B cell (primary cell): Measurements from ENCODE around the gene EPB41L2. TPM values are rescaled to one million over a fixed set of nuclear protein-coding genes. Genes with fewer than 3 reads are reported as not detected.

Experiments
- ATAC-seq: fragments of 200-7000 bp; cut with Tn5 transposase; one replicate; pipeline ENCODE4 v1.10.0; 2021; ENCODE audit warnings: low read depth, mild to moderate bottlenecking, moderate number of reproducible peaks, moderate library complexity
- CTCF ChIA-PET: fragments of 350-600 bp; sonication (Branson Sonifier 250); formaldehyde crosslinking; loops from one replicate; lab custom pipeline; 2021; ENCODE audit warnings: antibody characterized with exemption, inconsistent platforms; lab: Charles Lee
- POLR2A ChIA-PET: fragments of 350-600 bp; sonication (Branson Sonifier 250); formaldehyde crosslinking; loops from one replicate; lab custom pipeline; 2021; ENCODE audit warnings: antibody characterized with exemption; lab: Charles Lee
- DNase-seq: peaks from one replicate; pipeline ENCODE4 v3.0.0; 2013
- H2AFZ ChIP-seq: 2 replicates; pipeline ENCODE4 v1.6.1; 2012; ENCODE audit warnings: mild to moderate bottlenecking, low read depth, low read length; ENCODE audit not compliant: insufficient read depth, poor library complexity, severe bottlenecking
- H3K27ac ChIP-seq, 2 donors: 1 replicate in 1 of 2; 2 replicates in 1 of 2; pipeline ENCODE4 v1.5.1; 2012 to 2013; ENCODE audit warnings: low read length in 2 of 2, mild to moderate bottlenecking in 2 of 2, moderate library complexity in 1 of 2
- H3K27me3 ChIP-seq, 4 experiments: fragments of 200-600 bp in 1 of 4; sonication (generic) in 1 of 4; replicated peaks in 1 of 4; 1 replicate in 2 of 4; 2 replicates in 2 of 4; pipeline versions ENCODE4 v1.6.1 to v1.7.0; 2013 to 2016; ENCODE audit warnings: low read length in 3 of 4, mild to moderate bottlenecking in 2 of 4, mixed read lengths in 1 of 4, moderate library complexity in 1 of 4; ENCODE audit not compliant: insufficient read depth in 4 of 4, control insufficient read depth in 3 of 4; ENCODE audit errors: control extremely low read depth in 1 of 4
- H3K36me3 ChIP-seq, 2 experiments: replicated peaks in 1 of 2; 1 replicate in 1 of 2; 2 replicates in 1 of 2; pipeline versions ENCODE4 v1.6.1 to v1.7.1; 2013; ENCODE audit warnings: low read length in 1 of 2; ENCODE audit not compliant: insufficient read depth in 2 of 2, control insufficient read depth in 1 of 2; ENCODE audit errors: control extremely low read depth in 1 of 2, extremely low read depth in 1 of 2
- H3K4me1 ChIP-seq, 2 donors: fragments of 200-600 bp in 1 of 2; sonication (generic) in 1 of 2; 1 replicate in 1 of 2; 2 replicates in 1 of 2; pipeline versions ENCODE4 v1.5.1 to v1.6.1; 2013 to 2017; ENCODE audit warnings: low read length in 2 of 2; ENCODE audit not compliant: control insufficient read depth in 2 of 2, insufficient read depth in 2 of 2
- H3K4me2 ChIP-seq: replicated peaks from 2 replicates; pipeline ENCODE3; 2012; ENCODE audit warnings: mild to moderate bottlenecking, low read depth, low read length; ENCODE audit not compliant: poor library complexity, severe bottlenecking
- H3K4me3 ChIP-seq, 5 experiments: fragments of 200-600 bp in 1 of 5; sonication (generic) in 1 of 5; 1 replicate in 3 of 5; 2 replicates in 2 of 5; pipeline versions ENCODE4 v1.5.1 to v1.7.0; 2011 to 2016; ENCODE audit warnings: low read length in 4 of 5, mild to moderate bottlenecking in 4 of 5, low read depth in 2 of 5, control low read depth in 1 of 5, moderate library complexity in 1 of 5; ENCODE audit not compliant: insufficient read depth in 1 of 5; ENCODE audit errors: control extremely low read depth in 1 of 5, extremely low read depth in 1 of 5
- H3K79me2 ChIP-seq: fragments of 200-600 bp; sonication (generic); one replicate; pipeline ENCODE4 v1.6.0; 2016; ENCODE audit warnings: low read length; ENCODE audit not compliant: control insufficient read depth, insufficient read depth
- H3K9ac ChIP-seq: fragments of 200-600 bp; sonication (generic); 2 replicates; pipeline ENCODE4 v1.6.1; 2017; ENCODE audit warnings: mild to moderate bottlenecking, low read length, moderate library complexity
- H3K9me3 ChIP-seq, 3 donors: one replicate each; pipeline versions ENCODE4 v1.6.1 to v1.7.1; 2013; ENCODE audit warnings: low read length in 2 of 3; ENCODE audit not compliant: control insufficient read depth in 2 of 3, insufficient read depth in 1 of 3; ENCODE audit errors: control extremely low read depth in 1 of 3
- H4K20me1 ChIP-seq: 2 replicates; pipeline ENCODE4 v1.6.0; 2012; ENCODE audit warnings: mild to moderate bottlenecking, low read length; ENCODE audit not compliant: insufficient read depth, control insufficient read depth, poor library complexity, severe bottlenecking
- H3K27ac Mint-ChIP-seq: one replicate; pipeline ENCODE4 v1.8.0; 2021; ENCODE audit warnings: mixed read lengths
- H3K27me3 Mint-ChIP-seq: one replicate; pipeline ENCODE4 v1.8.0; 2021; ENCODE audit warnings: mixed read lengths
- H3K4me1 Mint-ChIP-seq: one replicate; pipeline ENCODE4 v1.8.0; 2021; ENCODE audit warnings: mixed read lengths
- H3K4me3 Mint-ChIP-seq: one replicate; pipeline ENCODE4 v1.8.0; 2021; ENCODE audit warnings: mixed read lengths
- H3K9me3 Mint-ChIP-seq: one replicate; pipeline ENCODE4 v1.8.0; 2022; ENCODE audit warnings: mixed read lengths; ENCODE audit not compliant: insufficient read depth
- CTCF ChIP-seq: fragments of 200-600 bp; IDR thresholded peaks from one replicate; pipeline ENCODE4 v1.8.0; 2022; ENCODE audit warnings: antibody characterized with exemption, mild to moderate bottlenecking
- EZH2 ChIP-seq: IDR thresholded peaks from 2 replicates; pipeline ENCODE4 v1.6.1; 2012; ENCODE audit warnings: borderline replicate concordance, low read depth, mild to moderate bottlenecking, moderate library complexity, low read length; ENCODE audit not compliant: insufficient read depth, poor library complexity, severe bottlenecking
- WGBS: methylation state at CpG from one replicate; pipeline ENCODE4 v1.1.5; 2013; ENCODE audit warnings: missing lambda C conversion rate; ENCODE audit not compliant: insufficient coverage; 5-methylcytosine and 5-hydroxymethylcytosine counted together
- intact Hi-C: fragments of 100-400 bp; cut with micrococcal nuclease; formaldehyde crosslinking; loops from one replicate; pipeline ENCODE4 v1.10.0; 2022
- polyA plus RNA-seq: library from polyadenylated mRNA; depleted of rRNA; stranded (reverse); fragments of >200 nt; gene quantifications from 2 replicates; pipeline ENCODE4 v1.2.3, GENCODE V29; 2012
- total RNA-seq, 2 donors: library from RNA; stranded (reverse); fragments of 120-200 nt in 1 of 2; gene quantifications; 1 replicate in 1 of 2; 2 replicates in 1 of 2; pipeline versions ENCODE4 v1.2.3 to v1.2.4, GENCODE V29; 2013 to 2022

Gene EPB41L2
- total and polyA plus RNA-seq, 2 donors (not counting 1 experiment from before 2014, with no cell fraction given), result 17.8 to 61.0 TPM

DNA sequence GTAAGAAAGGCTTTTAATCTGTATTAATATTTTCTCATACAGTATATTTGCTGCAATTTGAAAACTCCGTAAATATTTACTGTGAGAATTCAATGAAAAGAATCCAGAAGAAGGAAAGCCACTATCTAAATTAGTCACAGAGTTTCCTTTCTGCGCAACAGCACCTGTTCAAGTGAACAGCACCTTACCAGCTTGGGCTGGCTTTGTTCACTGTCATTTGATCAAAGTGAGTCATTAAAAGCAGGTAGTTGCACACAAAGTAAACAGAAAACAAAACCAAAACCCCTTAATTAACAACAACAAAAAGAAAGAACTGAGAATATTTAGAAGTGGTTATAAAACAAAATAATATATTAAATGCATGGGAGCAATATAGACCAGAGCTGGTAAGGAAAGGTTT lies 223.0 kb downstream of the EPB41L2 start:
- no peaks in the 10 kb centered on the region for H3K4me1 ChIP-seq
- no peaks in the 10 kb centered on the region for H3K9me3 ChIP-seq
- no peak overlapping the region for H3K4me2 ChIP-seq
- no peaks in the 10 kb centered on the region for H3K79me2 ChIP-seq
- no peak overlapping the region for H3K27ac ChIP-seq
- no peak overlapping the region for H3K4me3 Mint-ChIP-seq
- no peak overlapping the region for H3K4me3 ChIP-seq
- POLR2A ChIA-PET, result no interaction called here
- no peaks in the 10 kb centered on the region for H3K27me3 ChIP-seq
- H3K4me1 Mint-ChIP-seq, result no peaks in the 10 kb centered on the region
- WGBS, result no CpG with 5 or more reads among the region's 2 CpGs
- DNase-seq (no peak), ATAC-seq (no peak)
- no peak for TF ChIP-seq CTCF
- TF ChIP-seq EZH2, result no peak
- H2AFZ ChIP-seq, result no peak overlapping the region
- no peak overlapping the region for H3K27ac Mint-ChIP-seq
- H3K36me3 ChIP-seq, result peaks cover 0 to 10% of the 10 kb centered on the region in 2 experiments
- H3K9me3 Mint-ChIP-seq, result no peaks in the 10 kb centered on the region
- CTCF ChIA-PET, result no interaction called here
- intact Hi-C loops, result no loop called here
- no peaks in the 10 kb centered on the region for H3K27me3 Mint-ChIP-seq
- no peaks in the 10 kb centered on the region for H4K20me1 ChIP-seq
- no peak overlapping the region for H3K9ac ChIP-seq

GRCh38 chr6:130839379-130839778 lies 223.7 kb downstream of the EPB41L2 start:
- no peaks in the 10 kb centered on the region for H3K27me3 ChIP-seq
- no peak overlapping the region for H3K4me3 ChIP-seq
- peaks cover 0 to 10% of the 10 kb centered on the region in 2 experiments for H3K36me3 ChIP-seq
- TF ChIP-seq EZH2, result no peak
- TF ChIP-seq CTCF, result no peak
- intact Hi-C loops, result no loop called here
- ChIA-PET CTCF (no interaction called here), POLR2A (no interaction called here)
- no peaks in the 10 kb centered on the region for H3K27me3 Mint-ChIP-seq
- no peak overlapping the region for H3K4me2 ChIP-seq
- no peaks in the 10 kb centered on the region for H3K79me2 ChIP-seq
- H3K27ac ChIP-seq, result no peak overlapping the region
- H3K4me1 ChIP-seq, result no peaks in the 10 kb centered on the region
- H4K20me1 ChIP-seq, result no peaks in the 10 kb centered on the region
- ATAC-seq (no peak), DNase-seq (no peak)
- H3K27ac Mint-ChIP-seq, result no peak overlapping the region
- no peaks in the 10 kb centered on the region for H3K9me3 Mint-ChIP-seq
- H2AFZ ChIP-seq, result no peak overlapping the region
- H3K4me1 Mint-ChIP-seq, result no peaks in the 10 kb centered on the region
- no CpG with 5 or more reads among the region's 2 CpGs for WGBS
- no peak overlapping the region for H3K4me3 Mint-ChIP-seq
- H3K9me3 ChIP-seq, result no peaks in the 10 kb centered on the region
- H3K9ac ChIP-seq, result no peak overlapping the region
